ENCODE results near the gene SAFB.
A peak's percentile ranks its signal among the peaks of the same experiment; 100 is the strongest.

SAFB gene

GRCh38 chr19:5632241-5632612, 9.3 kb downstream of the SAFB start:
- Histone ChIP-seq H3K27ac (peak overlapping the region; percentile 77), H3K9me3 (ENCODE audit: control insufficient read depth, low read length) (no peaks in the 10 kb centered on the region), H3K27me3 (ENCODE audit: control insufficient read depth, insufficient read depth, low read length) (no peaks in the 10 kb centered on the region), H2AFZ (no peak overlapping the region), H3K9ac (no peak overlapping the region), H3K36me3 (ENCODE audit: control insufficient read depth, insufficient read depth, low read length) (no peaks in the 10 kb centered on the region), H3K4me3 (ENCODE audit: low read depth, low read length) (no peak overlapping the region), H3K4me1 (peaks cover 28% of the 10 kb centered on the region), H3K79me2 (peaks cover 72% of the 10 kb centered on the region), H3K4me2 (ENCODE audit: low read length) (peak overlapping the region; percentile 54)
- TF ChIP-seq, protein P1, sequence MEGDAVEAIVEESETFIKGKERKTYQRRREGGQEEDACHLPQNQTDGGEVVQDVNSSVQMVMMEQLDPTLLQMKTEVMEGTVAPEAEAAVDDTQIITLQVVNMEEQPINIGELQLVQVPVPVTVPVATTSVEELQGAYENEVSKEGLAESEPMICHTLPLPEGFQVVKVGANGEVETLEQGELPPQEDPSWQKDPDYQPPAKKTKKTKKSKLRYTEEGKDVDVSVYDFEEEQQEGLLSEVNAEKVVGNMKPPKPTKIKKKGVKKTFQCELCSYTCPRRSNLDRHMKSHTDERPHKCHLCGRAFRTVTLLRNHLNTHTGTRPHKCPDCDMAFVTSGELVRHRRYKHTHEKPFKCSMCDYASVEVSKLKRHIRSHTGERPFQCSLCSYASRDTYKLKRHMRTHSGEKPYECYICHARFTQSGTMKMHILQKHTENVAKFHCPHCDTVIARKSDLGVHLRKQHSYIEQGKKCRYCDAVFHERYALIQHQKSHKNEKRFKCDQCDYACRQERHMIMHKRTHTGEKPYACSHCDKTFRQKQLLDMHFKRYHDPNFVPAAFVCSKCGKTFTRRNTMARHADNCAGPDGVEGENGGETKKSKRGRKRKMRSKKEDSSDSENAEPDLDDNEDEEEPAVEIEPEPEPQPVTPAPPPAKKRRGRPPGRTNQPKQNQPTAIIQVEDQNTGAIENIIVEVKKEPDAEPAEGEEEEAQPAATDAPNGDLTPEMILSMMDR (IDR thresholded peaks at IDR 0.05), result no peak

DNA sequence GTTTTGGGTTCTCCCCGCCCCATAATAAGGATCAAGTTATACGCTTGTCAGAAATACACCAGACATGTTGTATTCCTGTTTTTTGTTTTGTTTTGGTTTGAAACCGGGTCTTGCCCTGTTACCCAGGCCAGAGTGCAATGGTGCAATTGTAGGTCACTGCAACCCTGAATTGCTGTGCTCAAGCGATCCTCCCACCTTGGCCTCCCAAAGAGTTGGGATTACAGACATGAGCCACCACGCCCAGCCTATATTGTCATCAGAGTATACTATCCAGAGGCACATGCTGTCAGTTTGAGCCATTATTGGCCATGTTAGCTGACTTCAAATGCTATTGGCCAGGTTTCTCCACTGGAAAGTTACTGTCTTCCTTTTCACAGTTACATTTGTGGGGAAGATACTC, 9.8 kb downstream of the SAFB start:
- H3K79me2 ChIP-seq, result peaks cover 72% of the 10 kb centered on the region
- no peak overlapping the region for H3K9ac ChIP-seq
- peaks cover 28% of the 10 kb centered on the region for H3K4me1 ChIP-seq
- H2AFZ ChIP-seq, result no peak overlapping the region
- no peak overlapping the region for H3K4me3 ChIP-seq (ENCODE audit: low read depth, low read length)
- H3K27me3 ChIP-seq (ENCODE audit: control insufficient read depth, insufficient read depth, low read length), result no peaks in the 10 kb centered on the region
- H3K36me3 ChIP-seq (ENCODE audit: control insufficient read depth, insufficient read depth, low read length), result no peaks in the 10 kb centered on the region
- peak overlapping the region; percentile 54 for H3K4me2 ChIP-seq (ENCODE audit: low read length)
- TF ChIP-seq, protein P1 (IDR thresholded peaks at IDR 0.05), result no peak
- peak overlapping the region; percentile 77 for H3K27ac ChIP-seq
- no peaks in the 10 kb centered on the region for H3K9me3 ChIP-seq (ENCODE audit: control insufficient read depth, low read length)

GRCh38 chr19:5635427-5635826, 12.5 kb downstream of the SAFB start:
- H3K9me3 ChIP-seq (ENCODE audit: control insufficient read depth, low read length), result no peaks in the 10 kb centered on the region
- H2AFZ ChIP-seq, result no peak overlapping the region
- H3K27ac ChIP-seq, result no peak overlapping the region
- peaks cover 62% of the 10 kb centered on the region for H3K79me2 ChIP-seq
- no peaks in the 10 kb centered on the region for H3K27me3 ChIP-seq (ENCODE audit: control insufficient read depth, insufficient read depth, low read length)
- TF ChIP-seq, protein P1 (IDR thresholded peaks at IDR 0.05), result no peak
- H3K4me2 ChIP-seq (ENCODE audit: low read length), result no peak overlapping the region
- H3K36me3 ChIP-seq (ENCODE audit: control insufficient read depth, insufficient read depth, low read length), result no peaks in the 10 kb centered on the region
- H3K4me3 ChIP-seq (ENCODE audit: low read depth, low read length), result no peak overlapping the region
- peaks cover 27% of the 10 kb centered on the region for H3K4me1 ChIP-seq
- no peak overlapping the region for H3K9ac ChIP-seq

- Histone ChIP-seq H3K27me3 (ENCODE audit: control insufficient read depth, insufficient read depth, low read length) (no peaks in the 10 kb centered on the region), H3K4me1 (peaks cover 6% of the 10 kb centered on the region), H3K27ac (no peak overlapping the region), H2AFZ (no peak overlapping the region), H3K9me3 (ENCODE audit: control insufficient read depth, low read length) (no peaks in the 10 kb centered on the region), H3K36me3 (ENCODE audit: control insufficient read depth, insufficient read depth, low read length) (no peaks in the 10 kb centered on the region), H3K79me2 (peaks cover 77% of the 10 kb centered on the region), H3K4me2 (ENCODE audit: low read length) (no peak overlapping the region), H3K4me3 (ENCODE audit: low read depth, low read length) (no peak overlapping the region), H3K9ac (no peak overlapping the region)
- TF ChIP-seq, protein P1 (IDR thresholded peaks at IDR 0.05), result no peak
These were observed 15.1 kb downstream of the SAFB start for GRCh38 chr19:5637971-5638370.

DNA sequence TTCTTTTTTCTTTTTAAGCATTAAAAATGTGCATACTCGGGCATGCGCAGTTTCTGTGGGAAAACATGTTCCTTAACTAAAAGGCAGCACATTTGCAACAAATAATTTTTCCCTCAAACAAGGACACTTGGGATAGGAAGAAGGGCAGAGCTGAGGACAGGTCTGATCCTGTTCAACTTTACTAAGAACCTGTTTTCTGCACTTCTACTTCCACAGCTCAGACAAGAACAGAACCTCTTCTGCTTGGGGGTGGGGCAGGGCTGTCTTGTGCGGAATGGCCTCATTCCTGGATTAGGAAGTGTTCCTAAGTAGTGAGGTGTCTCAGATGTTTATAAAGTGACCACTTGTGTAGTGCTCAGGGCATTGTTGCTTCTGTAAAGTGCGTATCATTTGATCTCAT, 18.3 kb downstream of the SAFB start:
- H3K9ac ChIP-seq, result no peak overlapping the region
- no peak overlapping the region for H3K4me3 ChIP-seq (ENCODE audit: low read depth, low read length)
- TF ChIP-seq, protein P1 (IDR thresholded peaks at IDR 0.05), result no peak
- no peak overlapping the region for H2AFZ ChIP-seq
- no peak overlapping the region for H3K27ac ChIP-seq
- no peaks in the 10 kb centered on the region for H3K9me3 ChIP-seq (ENCODE audit: control insufficient read depth, low read length)
- H3K27me3 ChIP-seq (ENCODE audit: control insufficient read depth, insufficient read depth, low read length), result no peaks in the 10 kb centered on the region
- H3K79me2 ChIP-seq, result peaks cover 81% of the 10 kb centered on the region
- no peaks in the 10 kb centered on the region for H3K36me3 ChIP-seq (ENCODE audit: control insufficient read depth, insufficient read depth, low read length)
- H3K4me2 ChIP-seq (ENCODE audit: low read length), result no peak overlapping the region
- peaks cover 3% of the 10 kb centered on the region for H3K4me1 ChIP-seq
